ENCODE results near the gene HACD1. TPM values are rescaled to one million over a fixed set of nuclear protein-coding genes. Genes with fewer than 3 reads are reported as not detected.

HACD1 gene
- total and polyA plus RNA-seq, 2 donors (not counting 3 experiments of a cell fraction or from before 2014, with no cell fraction given): 17.4 to 25.2 TPM

DNA sequence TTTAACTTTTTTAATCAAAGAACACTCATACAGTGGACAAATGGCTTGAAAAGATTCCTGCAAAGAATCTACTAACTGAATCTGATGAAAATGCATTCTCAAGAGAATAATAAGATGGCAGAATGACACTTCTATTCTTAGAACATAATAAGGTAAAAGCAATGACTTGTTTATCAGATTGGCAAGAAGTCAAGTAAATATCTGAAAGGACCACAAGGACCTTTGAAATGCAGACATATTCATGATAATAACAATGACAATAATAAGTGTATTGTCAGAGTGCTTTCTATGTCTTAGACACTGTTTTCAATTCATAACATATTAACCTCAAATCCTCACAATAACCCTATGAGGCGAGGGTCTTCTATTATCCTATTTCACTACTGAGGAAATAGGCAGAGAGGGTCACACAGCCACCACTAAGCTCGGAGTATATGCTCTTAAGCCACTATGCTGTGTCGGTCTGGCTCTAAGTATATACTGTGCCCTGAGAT is 10.6 kb downstream of the HACD1 start:
- Histone ChIP-seq H3K4me3 (replicated peaks in 1 of 3; ENCODE audit: insufficient read depth in 1 of 3, low read depth in 1 of 3, low read length in 3 of 3) (no peak overlapping the region), H2AFZ (ENCODE audit: low read depth, low read length) (no peak overlapping the region), H4K20me1 (replicated peaks; ENCODE audit: control insufficient read depth, extremely low read depth, insufficient read depth, low read length) (no peaks in the 10 kb centered on the region), H3K4me1 (ENCODE audit: control insufficient read depth, extremely low read depth, insufficient read depth, low read length) (peaks cover 6% of the 10 kb centered on the region), H3K79me2 (ENCODE audit: control insufficient read depth, insufficient read depth, low read length) (no peaks in the 10 kb centered on the region), H3K9me1 (replicated peaks; ENCODE audit: control insufficient read depth, extremely low read depth, insufficient read depth, low read length) (no peaks in the 10 kb centered on the region), H3K9ac (replicated peaks; ENCODE audit: extremely low read depth, insufficient read depth, low read length) (no peak overlapping the region), H3K36me3 (ENCODE audit: control insufficient read depth in 2 of 2, extremely low read depth in 1 of 2, insufficient read depth in 2 of 2, low read length in 2 of 2) (no peaks in the 10 kb centered on the region), H3K4me2 (ENCODE audit: insufficient read depth, low read length) (no peak overlapping the region), H3K27ac (ENCODE audit: insufficient read depth, low read depth, low read length) (no peak overlapping the region), H3K9me3 (replicated peaks; ENCODE audit: control insufficient read depth, insufficient read depth, low read length) (no peaks in the 10 kb centered on the region), H3K27me3 (ENCODE audit: control insufficient read depth in 2 of 2, insufficient read depth in 2 of 2, low read length in 2 of 2) (no peaks in the 10 kb centered on the region)
- no peak for TF ChIP-seq FOS (IDR thresholded peaks at IDR 0.05; ENCODE audit: borderline replicate concordance, insufficient read depth, low read length)
- TF ChIP-seq GATA2 (IDR thresholded peaks at IDR 0.05; ENCODE audit: insufficient read depth, insufficient read length, low read depth, low read length): peak; percentile 16
- dilution Hi-C loops (cut with MboI; ENCODE audit: extremely low pct_ligation_motif_present, low sequenced_read_pairs): no loop called here
- FAIRE-seq: no peak
- intact Hi-C loops (cut with micrococcal nuclease): loop anchor here (1.0 kb wide), 5 partner anchors 137 to 633 kb away; no protein-coding TSS in a partner anchor
- ChIA-PET CTCF (interaction anchor here (0.9 to 4.0 kb wide), 10 partner anchors 10 to 610 kb away, joined by 3 to 46 read pairs (median 4); partner anchors contain the start of genes HACD1 and ST8SIA6), POLR2A (no interaction called here)
- BruUV-seq (replicated peaks): no TSS peak
- peak; percentile 3 for DNase-seq (ENCODE audit: low read depth, low spot score)

DNA sequence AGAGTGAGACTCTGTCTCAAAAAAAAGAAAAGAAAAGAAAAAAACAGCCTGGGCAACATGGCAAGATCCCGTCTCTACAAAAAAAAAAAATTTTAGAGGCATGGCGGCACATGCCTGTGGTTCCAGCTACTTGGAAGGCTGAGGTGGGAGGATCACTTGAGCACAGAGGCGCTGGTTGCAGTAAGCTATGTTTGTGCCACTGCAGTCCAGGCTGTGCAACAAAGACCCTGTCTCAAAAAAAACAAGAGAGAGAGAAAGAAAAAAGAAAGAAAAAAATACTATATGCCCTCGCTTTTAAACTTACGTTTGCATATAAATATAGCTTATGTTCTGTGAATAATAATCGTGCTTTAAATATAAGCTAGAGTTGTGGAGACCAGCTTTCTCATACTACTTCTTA is 11.2 kb downstream of the HACD1 start:
- dilution Hi-C loops (cut with MboI; ENCODE audit: extremely low pct_ligation_motif_present, low sequenced_read_pairs) (no loop called here), intact Hi-C loops (cut with micrococcal nuclease) (no loop called here)
- BruUV-seq (replicated peaks): no TSS peak
- Histone ChIP-seq H3K9me1 (replicated peaks; ENCODE audit: control insufficient read depth, extremely low read depth, insufficient read depth, low read length) (no peaks in the 10 kb centered on the region), H3K4me3 (replicated peaks in 1 of 3; ENCODE audit: insufficient read depth in 1 of 3, low read depth in 1 of 3, low read length in 3 of 3) (no peak overlapping the region), H3K4me2 (ENCODE audit: insufficient read depth, low read length) (no peak overlapping the region), H3K79me2 (ENCODE audit: control insufficient read depth, insufficient read depth, low read length) (no peaks in the 10 kb centered on the region), H2AFZ (ENCODE audit: low read depth, low read length) (no peak overlapping the region), H4K20me1 (replicated peaks; ENCODE audit: control insufficient read depth, extremely low read depth, insufficient read depth, low read length) (no peaks in the 10 kb centered on the region), H3K27me3 (ENCODE audit: control insufficient read depth in 2 of 2, insufficient read depth in 2 of 2, low read length in 2 of 2) (no peaks in the 10 kb centered on the region), H3K36me3 (ENCODE audit: control insufficient read depth in 2 of 2, extremely low read depth in 1 of 2, insufficient read depth in 2 of 2, low read length in 2 of 2) (no peaks in the 10 kb centered on the region), H3K9ac (replicated peaks; ENCODE audit: extremely low read depth, insufficient read depth, low read length) (no peak overlapping the region), H3K9me3 (replicated peaks; ENCODE audit: control insufficient read depth, insufficient read depth, low read length) (no peaks in the 10 kb centered on the region), H3K27ac (ENCODE audit: insufficient read depth, low read depth, low read length) (no peak overlapping the region), H3K4me1 (ENCODE audit: control insufficient read depth, extremely low read depth, insufficient read depth, low read length) (peaks cover 6% of the 10 kb centered on the region)
- DNase-seq (ENCODE audit: low read depth, low spot score): no peak
- ChIA-PET CTCF (interaction anchor here (0.6 to 4.0 kb wide), 10 partner anchors 11 to 610 kb away, joined by 3 to 46 read pairs (median 4); partner anchors contain the start of gene HACD1), POLR2A (no interaction called here)
- FAIRE-seq: no peak
- TF ChIP-seq, protein P1, sequence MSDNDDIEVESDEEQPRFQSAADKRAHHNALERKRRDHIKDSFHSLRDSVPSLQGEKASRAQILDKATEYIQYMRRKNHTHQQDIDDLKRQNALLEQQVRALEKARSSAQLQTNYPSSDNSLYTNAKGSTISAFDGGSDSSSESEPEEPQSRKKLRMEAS (IDR thresholded peaks at IDR 0.05; ENCODE audit: insufficient read depth, insufficient read length): no peak
- TF ChIP-seq FOS (IDR thresholded peaks at IDR 0.05; ENCODE audit: borderline replicate concordance, insufficient read depth, low read length) (no peak), GATA2 (IDR thresholded peaks at IDR 0.05; ENCODE audit: insufficient read depth, insufficient read length, low read depth, low read length) (no peak), MYC (IDR thresholded peaks at IDR 0.05; ENCODE audit: low read depth, low read length) (no peak), EZH2 (IDR thresholded peaks at IDR 0.05; ENCODE audit: borderline replicate concordance, low read depth, low read length, severe bottlenecking) (no peak), JUN (IDR thresholded peaks at IDR 0.05; ENCODE audit: borderline replicate concordance, insufficient read depth, insufficient read length, low read depth) (no peak)
- TF ChIP-seq, protein P2, sequence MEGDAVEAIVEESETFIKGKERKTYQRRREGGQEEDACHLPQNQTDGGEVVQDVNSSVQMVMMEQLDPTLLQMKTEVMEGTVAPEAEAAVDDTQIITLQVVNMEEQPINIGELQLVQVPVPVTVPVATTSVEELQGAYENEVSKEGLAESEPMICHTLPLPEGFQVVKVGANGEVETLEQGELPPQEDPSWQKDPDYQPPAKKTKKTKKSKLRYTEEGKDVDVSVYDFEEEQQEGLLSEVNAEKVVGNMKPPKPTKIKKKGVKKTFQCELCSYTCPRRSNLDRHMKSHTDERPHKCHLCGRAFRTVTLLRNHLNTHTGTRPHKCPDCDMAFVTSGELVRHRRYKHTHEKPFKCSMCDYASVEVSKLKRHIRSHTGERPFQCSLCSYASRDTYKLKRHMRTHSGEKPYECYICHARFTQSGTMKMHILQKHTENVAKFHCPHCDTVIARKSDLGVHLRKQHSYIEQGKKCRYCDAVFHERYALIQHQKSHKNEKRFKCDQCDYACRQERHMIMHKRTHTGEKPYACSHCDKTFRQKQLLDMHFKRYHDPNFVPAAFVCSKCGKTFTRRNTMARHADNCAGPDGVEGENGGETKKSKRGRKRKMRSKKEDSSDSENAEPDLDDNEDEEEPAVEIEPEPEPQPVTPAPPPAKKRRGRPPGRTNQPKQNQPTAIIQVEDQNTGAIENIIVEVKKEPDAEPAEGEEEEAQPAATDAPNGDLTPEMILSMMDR (IDR thresholded peaks at IDR 0.05; ENCODE audit: extremely low read depth in 1 of 2, insufficient read depth in 1 of 2, low read depth in 1 of 2, low read length in 2 of 2): no peak

All from endothelial cell of umbilical vein (primary cell).